WTC11 (cell line): ENCODE results near the gene DNMT3A. TPM values are rescaled to one million over a fixed set of nuclear protein-coding genes. Genes with fewer than 3 reads are reported as not detected.

ENCODE experiments used
- ATAC-seq: fragments of 200-7000 bp; cut with Tn5 transposase; 2 replicates; pipeline ENCODE4 v1.10.0; 2021; ENCODE audit warnings: mild to moderate bottlenecking, moderate library complexity
- CTCF ChIA-PET: fragments of 300-600 bp; sonication (Branson Sonifier 250); formaldehyde crosslinking; loops from one replicate; lab custom pipeline; 2021; ENCODE audit warnings: antibody characterized with exemption; lab: Charles Lee
- POLR2A ChIA-PET: fragments of 350-600 bp; sonication (Branson Sonifier 250); formaldehyde crosslinking; loops from one replicate; lab custom pipeline; 2021; ENCODE audit warnings: antibody characterized with exemption; lab: Charles Lee
- DNase-seq: peaks from one replicate; pipeline ENCODE4 v3.0.0; 2021; ENCODE audit warnings: low spot score
- H3K27ac Mint-ChIP-seq: 2 replicates; pipeline ENCODE4 v1.8.0; 2021; ENCODE audit warnings: mixed read lengths
- H3K27me3 Mint-ChIP-seq: 2 replicates; pipeline ENCODE4 v1.8.0; 2021; ENCODE audit warnings: low read depth, mild to moderate bottlenecking, moderate library complexity, mixed read lengths
- H3K36me3 Mint-ChIP-seq: 2 replicates; pipeline ENCODE4 v1.8.0; 2021; ENCODE audit warnings: mixed read lengths
- H3K4me1 Mint-ChIP-seq: 2 replicates; pipeline ENCODE4 v1.8.0; 2022; ENCODE audit warnings: mixed read lengths
- H3K4me3 Mint-ChIP-seq: 2 replicates; pipeline ENCODE4 v1.8.0; 2021; ENCODE audit warnings: mild to moderate bottlenecking, moderate library complexity, mixed read lengths
- H3K9me3 Mint-ChIP-seq: 2 replicates; pipeline ENCODE4 v1.8.0; 2021; ENCODE audit warnings: mixed read lengths
- ATF1 ChIP-seq: sonication (generic); formaldehyde crosslinking; IDR thresholded peaks from 2 replicates; pipeline ENCODE4 v1.8.1; 2023; ENCODE audit warnings: mild to moderate bottlenecking, moderate library complexity, missing genetic modification reagents
- EMX1 ChIP-seq: fragments of 250-450 bp; sonication (Bioruptor Pico); IDR thresholded peaks from 2 replicates; pipeline ENCODE4 v1.8.0; 2021; ENCODE audit warnings: mild to moderate bottlenecking
- ETV6 ChIP-seq: sonication (generic); formaldehyde crosslinking; IDR thresholded peaks from 2 replicates; pipeline ENCODE4 v1.8.1; 2022; ENCODE audit warnings: mild to moderate bottlenecking, missing genetic modification reagents
- GABPB1 ChIP-seq: sonication (generic); formaldehyde crosslinking; IDR thresholded peaks from 2 replicates; pipeline ENCODE4 v1.8.1; 2023; ENCODE audit warnings: mild to moderate bottlenecking, missing genetic modification reagents
- GRHL2 ChIP-seq: fragments of 250-450 bp; sonication (Bioruptor Pico); IDR thresholded peaks from 2 replicates; pipeline ENCODE4 v1.8.0; 2022; ENCODE audit warnings: mild to moderate bottlenecking, moderate library complexity; ENCODE audit not compliant: insufficient replicate concordance, severe bottlenecking
- GTF2I ChIP-seq: fragments of 250-450 bp; sonication (Bioruptor Pico); conservative IDR thresholded peaks from 2 replicates; pipeline ENCODE4 v1.4.0; 2021; ENCODE audit warnings: mild to moderate bottlenecking
- JUN ChIP-seq: sonication (generic); formaldehyde crosslinking; IDR thresholded peaks from 2 replicates; pipeline ENCODE4 v1.8.0; 2023; ENCODE audit warnings: mild to moderate bottlenecking, missing genetic modification reagents
- MYBL2 ChIP-seq: sonication (generic); formaldehyde crosslinking; IDR thresholded peaks from 2 replicates; pipeline ENCODE4 v1.8.1; 2023; ENCODE audit warnings: mild to moderate bottlenecking, moderate library complexity, missing genetic modification reagents
- NR3C1 ChIP-seq: sonication (generic); formaldehyde crosslinking; conservative IDR thresholded peaks from 2 replicates; pipeline ENCODE4 v1.8.1; 2023; ENCODE audit warnings: low read depth, mild to moderate bottlenecking, missing genetic modification reagents
- RELA ChIP-seq: sonication (generic); formaldehyde crosslinking; IDR thresholded peaks from 2 replicates; pipeline ENCODE4 v1.8.1; 2022; ENCODE audit warnings: missing genetic modification reagents, mild to moderate bottlenecking, borderline replicate concordance
- ZNF396 ChIP-seq: fragments of 250-450 bp; sonication (Bioruptor Pico); IDR thresholded peaks from 2 replicates; pipeline ENCODE4 v1.8.0; 2021; ENCODE audit warnings: mild to moderate bottlenecking, moderate library complexity, borderline replicate concordance
- ZNF416 ChIP-seq: fragments of 250-450 bp; sonication (Bioruptor Pico); IDR thresholded peaks from 2 replicates; pipeline ENCODE4 v1.9.0; 2021; ENCODE audit warnings: mild to moderate bottlenecking, inconsistent platforms
- total RNA-seq: library from RNA; stranded (reverse); gene quantifications from 3 replicates; pipeline ENCODE4 v1.2.3, GENCODE V29; 2021
- TF ChIP-seq, protein P1 (sequence below): fragments of 250-450 bp; sonication (Bioruptor Pico); IDR thresholded peaks from 2 replicates; pipeline ENCODE4 v1.8.0; 2021; ENCODE audit warnings: mild to moderate bottlenecking
- TF ChIP-seq, protein P2 (sequence below): fragments of 250-450 bp; sonication (Bioruptor Pico); IDR thresholded peaks from 2 replicates; pipeline ENCODE4 v2.1.2; 2022; ENCODE audit warnings: mild to moderate bottlenecking, moderate library complexity
- TF ChIP-seq, protein P3 (sequence below): sonication (generic); formaldehyde crosslinking; IDR thresholded peaks from 2 replicates; pipeline ENCODE4 v1.8.1; 2023; ENCODE audit warnings: mild to moderate bottlenecking, missing genetic modification reagents, moderate library complexity
- TF ChIP-seq, protein P4 (sequence below): fragments of 250-450 bp; sonication (Bioruptor Pico); IDR thresholded peaks from 2 replicates; pipeline ENCODE4 v1.9.0; 2021; ENCODE audit warnings: moderate library complexity, mild to moderate bottlenecking, inconsistent platforms, borderline replicate concordance
- TF ChIP-seq, protein P5 (sequence below): sonication (generic); formaldehyde crosslinking; IDR thresholded peaks from 2 replicates; pipeline ENCODE4 v1.8.1; 2023; ENCODE audit warnings: mild to moderate bottlenecking, missing genetic modification reagents, borderline replicate concordance
- TF ChIP-seq, protein P6 (sequence below): sonication (generic); formaldehyde crosslinking; IDR thresholded peaks from 2 replicates; pipeline ENCODE4 v1.8.0; 2022; ENCODE audit warnings: mild to moderate bottlenecking, missing genetic modification reagents

DNMT3A gene
- total RNA-seq, 1 experiment from 2014 or later, result 154 TPM

DNA sequence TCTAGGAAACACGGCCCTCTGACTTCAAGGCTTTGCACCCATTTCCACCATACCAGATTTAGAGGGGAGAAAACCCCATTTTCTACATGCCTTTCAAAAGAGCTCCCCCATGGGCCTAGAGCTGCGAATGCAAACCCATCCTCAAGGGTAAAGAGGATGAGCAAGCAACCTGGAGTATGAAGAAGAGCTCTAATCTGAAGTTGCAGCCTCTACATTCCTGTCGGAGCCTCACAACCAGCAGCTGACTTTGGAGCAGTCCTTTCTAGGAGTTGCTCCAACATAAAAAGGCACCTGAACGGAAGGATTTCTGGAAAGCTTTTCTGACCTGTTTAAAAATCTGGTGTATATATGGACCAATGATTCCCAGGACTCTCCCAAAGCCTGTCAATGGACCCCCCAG, 91.9 kb downstream of the DNMT3A start (continued):
- TF ChIP-seq, protein P1, sequence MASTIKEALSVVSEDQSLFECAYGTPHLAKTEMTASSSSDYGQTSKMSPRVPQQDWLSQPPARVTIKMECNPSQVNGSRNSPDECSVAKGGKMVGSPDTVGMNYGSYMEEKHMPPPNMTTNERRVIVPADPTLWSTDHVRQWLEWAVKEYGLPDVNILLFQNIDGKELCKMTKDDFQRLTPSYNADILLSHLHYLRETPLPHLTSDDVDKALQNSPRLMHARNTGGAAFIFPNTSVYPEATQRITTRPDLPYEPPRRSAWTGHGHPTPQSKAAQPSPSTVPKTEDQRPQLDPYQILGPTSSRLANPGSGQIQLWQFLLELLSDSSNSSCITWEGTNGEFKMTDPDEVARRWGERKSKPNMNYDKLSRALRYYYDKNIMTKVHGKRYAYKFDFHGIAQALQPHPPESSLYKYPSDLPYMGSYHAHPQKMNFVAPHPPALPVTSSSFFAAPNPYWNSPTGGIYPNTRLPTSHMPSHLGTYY (CRISPR knock-in tag), result no peak
- no peak for TF ChIP-seq GTF2I (CRISPR knock-in tag)
- no peak for TF ChIP-seq ZNF416 (CRISPR knock-in tag)
- TF ChIP-seq, all 79 proteins: peak for 0

DNA sequence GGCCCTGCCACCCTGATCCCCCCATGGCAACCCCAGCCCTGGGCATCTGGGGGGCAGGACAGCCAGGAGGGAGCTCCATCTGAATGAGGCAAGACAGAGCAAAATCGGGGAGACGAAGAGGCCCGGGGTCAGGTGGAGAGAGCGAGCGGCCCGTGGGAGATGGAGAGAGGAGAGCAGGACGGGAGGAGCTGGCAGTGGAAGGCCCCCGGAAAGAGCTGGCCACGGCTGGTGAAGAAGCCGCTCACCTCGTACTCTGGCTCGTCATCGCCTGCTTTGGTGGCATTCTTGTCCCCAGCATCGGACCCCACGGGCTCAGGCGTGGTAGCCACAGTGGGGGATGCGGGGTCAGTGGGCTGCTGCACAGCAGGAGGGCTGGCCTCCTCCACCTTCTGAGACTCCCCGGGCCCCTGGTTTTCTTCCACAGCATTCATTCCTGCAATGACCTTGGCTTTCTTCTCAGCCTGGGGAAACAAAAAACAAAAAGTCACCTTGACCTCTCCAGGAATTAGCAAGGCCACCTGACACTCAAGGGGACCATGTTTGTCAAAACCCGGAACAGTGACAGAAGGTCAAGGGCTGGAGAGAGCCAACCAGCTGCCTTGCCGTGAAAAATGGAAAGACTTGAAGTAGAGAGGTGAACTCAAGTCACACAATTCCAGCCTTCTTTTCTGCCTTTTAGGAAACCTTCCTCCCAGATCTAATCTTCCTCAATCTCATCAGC, 93.8 kb downstream of the DNMT3A start:
- ChIA-PET POLR2A (no interaction called here), CTCF (interaction anchor here (0.6 to 0.8 kb wide), 3 partner anchors 20 to 119 kb away, joined by 3 to 4 read pairs (median 3); no protein-coding TSS in a partner anchor)
- no peak for ATAC-seq
- DNase-seq, result no peak
- H3K4me1 Mint-ChIP-seq, result peaks cover 23% of the 10 kb centered on the region
- no peak overlapping the region for H3K4me3 Mint-ChIP-seq
- no peaks in the 10 kb centered on the region for H3K9me3 Mint-ChIP-seq
- H3K36me3 Mint-ChIP-seq, result peaks cover 57% of the 10 kb centered on the region
- peak overlapping the region; percentile 63; the same call in 1 of the 2 replicates for H3K27ac Mint-ChIP-seq
- no peaks in the 10 kb centered on the region for H3K27me3 Mint-ChIP-seq
- TF ChIP-seq, protein P2, sequence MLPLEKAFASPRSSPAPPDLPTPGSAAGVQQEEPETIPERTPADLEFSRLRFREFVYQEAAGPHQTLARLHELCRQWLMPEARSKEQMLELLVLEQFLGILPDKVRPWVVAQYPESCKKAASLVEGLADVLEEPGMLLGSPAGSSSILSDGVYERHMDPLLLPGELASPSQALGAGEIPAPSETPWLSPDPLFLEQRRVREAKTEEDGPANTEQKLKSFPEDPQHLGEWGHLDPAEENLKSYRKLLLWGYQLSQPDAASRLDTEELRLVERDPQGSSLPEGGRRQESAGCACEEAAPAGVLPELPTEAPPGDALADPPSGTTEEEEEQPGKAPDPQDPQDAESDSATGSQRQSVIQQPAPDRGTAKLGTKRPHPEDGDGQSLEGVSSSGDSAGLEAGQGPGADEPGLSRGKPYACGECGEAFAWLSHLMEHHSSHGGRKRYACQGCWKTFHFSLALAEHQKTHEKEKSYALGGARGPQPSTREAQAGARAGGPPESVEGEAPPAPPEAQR (CRISPR knock-in tag), result no peak
- TF ChIP-seq, protein P3, sequence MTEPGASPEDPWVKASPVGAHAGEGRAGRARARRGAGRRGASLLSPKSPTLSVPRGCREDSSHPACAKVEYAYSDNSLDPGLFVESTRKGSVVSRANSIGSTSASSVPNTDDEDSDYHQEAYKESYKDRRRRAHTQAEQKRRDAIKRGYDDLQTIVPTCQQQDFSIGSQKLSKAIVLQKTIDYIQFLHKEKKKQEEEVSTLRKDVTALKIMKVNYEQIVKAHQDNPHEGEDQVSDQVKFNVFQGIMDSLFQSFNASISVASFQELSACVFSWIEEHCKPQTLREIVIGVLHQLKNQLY (CRISPR knock-in tag), result no peak
- TF ChIP-seq GRHL2 (CRISPR knock-in tag), result no peak
- no peak for TF ChIP-seq RELA
- TF ChIP-seq GABPB1, result no peak

DNA sequence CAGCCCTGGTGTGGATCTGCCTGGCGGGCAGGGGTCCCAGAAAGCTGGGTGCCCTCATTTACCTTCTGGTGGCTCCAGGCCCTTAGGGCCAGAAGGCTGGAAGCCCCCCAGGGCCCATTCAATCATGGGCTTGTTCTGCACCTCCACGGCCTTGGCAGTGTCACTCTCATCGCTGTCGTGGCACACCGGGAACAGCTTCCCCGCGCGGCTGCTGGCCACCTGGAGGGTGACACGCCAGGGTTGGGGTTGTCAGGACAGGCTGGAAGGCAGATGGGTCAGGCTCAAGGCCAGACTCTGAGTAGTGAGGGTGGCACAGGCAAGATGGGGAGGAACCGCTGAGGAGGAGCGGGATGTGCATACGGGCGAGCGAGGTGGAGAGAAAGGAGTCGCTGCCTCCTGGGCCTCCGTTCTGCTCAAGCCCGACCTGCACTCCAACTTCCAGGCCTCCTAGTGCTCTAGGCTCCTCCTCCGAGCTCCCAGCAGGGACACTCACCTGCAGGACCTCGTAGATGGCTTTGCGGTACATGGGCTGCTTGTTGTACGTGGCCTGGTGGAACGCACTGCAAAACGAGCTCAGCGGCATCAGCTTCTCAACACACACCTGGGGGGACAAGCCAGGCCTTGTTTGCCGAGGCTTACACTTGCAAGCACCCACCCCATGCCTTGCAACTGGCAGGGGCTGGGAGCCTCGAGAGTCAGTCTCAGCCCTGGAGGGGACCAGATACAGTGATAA, 95.0 kb downstream of the DNMT3A start:
- ATAC-seq (no peak), DNase-seq (no peak)
- CTCF ChIA-PET, result interaction anchor here (0.6 to 0.8 kb wide), 2 partner anchors 115 to 118 kb away, joined by 3 to 4 read pairs; no protein-coding TSS in a partner anchor
- H3K9me3 Mint-ChIP-seq, result no peaks in the 10 kb centered on the region
- no peak overlapping the region for H3K4me3 Mint-ChIP-seq
- H3K27ac Mint-ChIP-seq, result peak overlapping the region; percentile 72
- H3K36me3 Mint-ChIP-seq, result peaks cover 69% of the 10 kb centered on the region
- TF ChIP-seq EMX1, result no peak
- no peak for TF ChIP-seq JUN (CRISPR knock-in tag)
- TF ChIP-seq ETV6 (CRISPR knock-in tag), result no peak
- TF ChIP-seq, protein P4, sequence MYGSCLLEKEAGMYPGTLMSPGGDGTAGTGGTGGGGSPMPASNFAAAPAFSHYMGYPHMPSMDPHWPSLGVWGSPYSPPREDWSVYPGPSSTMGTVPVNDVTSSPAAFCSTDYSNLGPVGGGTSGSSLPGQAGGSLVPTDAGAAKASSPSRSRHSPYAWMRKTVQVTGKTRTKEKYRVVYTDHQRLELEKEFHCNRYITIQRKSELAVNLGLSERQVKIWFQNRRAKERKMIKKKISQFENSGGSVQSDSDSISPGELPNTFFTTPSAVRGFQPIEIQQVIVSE (CRISPR knock-in tag), result no peak
- no peak for TF ChIP-seq NR3C1 (CRISPR knock-in tag)
- TF ChIP-seq ATF1, result no peak
- TF ChIP-seq, all 79 proteins: peak for 0
- no peaks in the 10 kb centered on the region for H3K27me3 Mint-ChIP-seq
- POLR2A ChIA-PET, result no interaction called here
- H3K4me1 Mint-ChIP-seq, result peaks cover 20% of the 10 kb centered on the region

DNA sequence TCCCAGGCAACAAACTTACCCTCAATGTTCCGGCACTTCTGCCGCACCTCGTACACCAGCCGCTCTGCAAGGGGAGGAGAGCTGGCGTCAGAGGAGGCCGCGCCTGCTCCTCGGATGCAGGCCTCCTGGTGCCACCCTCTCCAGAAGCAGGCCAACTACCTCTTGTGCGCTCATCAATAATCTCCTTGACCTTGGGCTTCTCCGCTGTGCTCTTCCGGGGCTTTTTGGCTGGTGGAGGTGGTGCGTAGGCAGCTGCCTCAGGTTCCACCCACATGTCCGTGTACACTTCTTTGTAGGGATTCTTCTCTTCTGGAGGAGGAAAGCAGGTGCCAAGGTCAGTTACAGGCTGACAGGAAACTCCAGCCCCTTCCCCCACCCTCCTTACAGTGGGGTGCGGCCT, 95.7 kb downstream of the DNMT3A start:
- Mint-ChIP-seq H3K27ac (no peak overlapping the region; the same call in 1 of the 2 replicates), H3K4me1 (peaks cover 20% of the 10 kb centered on the region), H3K9me3 (no peaks in the 10 kb centered on the region), H3K27me3 (no peaks in the 10 kb centered on the region), H3K4me3 (no peak overlapping the region), H3K36me3 (peaks cover 76% of the 10 kb centered on the region)
- ATAC-seq (no peak), DNase-seq (no peak)
- TF ChIP-seq ZNF396 (CRISPR knock-in tag) (no peak), MYBL2 (no peak)
- TF ChIP-seq, protein P5, sequence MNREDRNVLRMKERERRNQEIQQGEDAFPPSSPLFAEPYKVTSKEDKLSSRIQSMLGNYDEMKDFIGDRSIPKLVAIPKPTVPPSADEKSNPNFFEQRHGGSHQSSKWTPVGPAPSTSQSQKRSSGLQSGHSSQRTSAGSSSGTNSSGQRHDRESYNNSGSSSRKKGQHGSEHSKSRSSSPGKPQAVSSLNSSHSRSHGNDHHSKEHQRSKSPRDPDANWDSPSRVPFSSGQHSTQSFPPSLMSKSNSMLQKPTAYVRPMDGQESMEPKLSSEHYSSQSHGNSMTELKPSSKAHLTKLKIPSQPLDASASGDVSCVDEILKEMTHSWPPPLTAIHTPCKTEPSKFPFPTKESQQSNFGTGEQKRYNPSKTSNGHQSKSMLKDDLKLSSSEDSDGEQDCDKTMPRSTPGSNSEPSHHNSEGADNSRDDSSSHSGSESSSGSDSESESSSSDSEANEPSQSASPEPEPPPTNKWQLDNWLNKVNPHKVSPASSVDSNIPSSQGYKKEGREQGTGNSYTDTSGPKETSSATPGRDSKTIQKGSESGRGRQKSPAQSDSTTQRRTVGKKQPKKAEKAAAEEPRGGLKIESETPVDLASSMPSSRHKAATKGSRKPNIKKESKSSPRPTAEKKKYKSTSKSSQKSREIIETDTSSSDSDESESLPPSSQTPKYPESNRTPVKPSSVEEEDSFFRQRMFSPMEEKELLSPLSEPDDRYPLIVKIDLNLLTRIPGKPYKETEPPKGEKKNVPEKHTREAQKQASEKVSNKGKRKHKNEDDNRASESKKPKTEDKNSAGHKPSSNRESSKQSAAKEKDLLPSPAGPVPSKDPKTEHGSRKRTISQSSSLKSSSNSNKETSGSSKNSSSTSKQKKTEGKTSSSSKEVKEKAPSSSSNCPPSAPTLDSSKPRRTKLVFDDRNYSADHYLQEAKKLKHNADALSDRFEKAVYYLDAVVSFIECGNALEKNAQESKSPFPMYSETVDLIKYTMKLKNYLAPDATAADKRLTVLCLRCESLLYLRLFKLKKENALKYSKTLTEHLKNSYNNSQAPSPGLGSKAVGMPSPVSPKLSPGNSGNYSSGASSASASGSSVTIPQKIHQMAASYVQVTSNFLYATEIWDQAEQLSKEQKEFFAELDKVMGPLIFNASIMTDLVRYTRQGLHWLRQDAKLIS (CRISPR knock-in tag), result no peak
- TF ChIP-seq, protein P6, sequence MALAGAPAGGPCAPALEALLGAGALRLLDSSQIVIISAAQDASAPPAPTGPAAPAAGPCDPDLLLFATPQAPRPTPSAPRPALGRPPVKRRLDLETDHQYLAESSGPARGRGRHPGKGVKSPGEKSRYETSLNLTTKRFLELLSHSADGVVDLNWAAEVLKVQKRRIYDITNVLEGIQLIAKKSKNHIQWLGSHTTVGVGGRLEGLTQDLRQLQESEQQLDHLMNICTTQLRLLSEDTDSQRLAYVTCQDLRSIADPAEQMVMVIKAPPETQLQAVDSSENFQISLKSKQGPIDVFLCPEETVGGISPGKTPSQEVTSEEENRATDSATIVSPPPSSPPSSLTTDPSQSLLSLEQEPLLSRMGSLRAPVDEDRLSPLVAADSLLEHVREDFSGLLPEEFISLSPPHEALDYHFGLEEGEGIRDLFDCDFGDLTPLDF (CRISPR knock-in tag), result no peak
- ChIA-PET CTCF (no interaction called here), POLR2A (no interaction called here)
